HepG2 (cell line): ENCODE data around the gene CDC42EP3. TPM values are rescaled to one million over a fixed set of nuclear protein-coding genes. Genes with fewer than 3 reads are reported as not detected.

Source experiments
- ATAC-seq: fragments of 200-7000 bp; cut with Tn5 transposase; 3 replicates; pipeline ENCODE4 v1.9.1; 2020; ENCODE audit warnings: mild to moderate bottlenecking, moderate library complexity
- BruUV-seq: library from RNA; stranded (reverse); fragments of 400-500 nt; replicated peaks from 2 replicates; lab custom pipeline; 2021; lab: Mats Ljungman, UMichigan
- CTCF ChIA-PET: fragments of 300-600 bp; formaldehyde crosslinking; extraction: SDS; loops from one replicate; lab custom pipeline; 2021; ENCODE audit warnings: low total read pairs, inconsistent platforms, low intra/inter-chr PET ratio; lab: Yijun Ruan, JAX
- POLR2A ChIA-PET: fragments of 350-600 bp; sonication (Branson Sonifier 250); formaldehyde crosslinking; loops from one replicate; lab custom pipeline; 2020; ENCODE audit warnings: antibody characterized with exemption, inconsistent platforms; lab: Yijun Ruan, JAX
- DNase-seq: peaks from one replicate; pipeline ENCODE4 v3.0.0-alpha.2; 2015; ENCODE audit warnings: low spot score
- FAIRE-seq: peaks from 3 replicates; lab custom pipeline; 2011; peaks lifted over from hg19 to GRCh38; lab: Jason Lieb, UNC
- H2AFZ ChIP-seq: one replicate; pipeline ENCODE4 v1.6.1; 2011; ENCODE audit warnings: low read length, inconsistent platforms
- H3K27ac ChIP-seq: fragments of 300-600 bp; 3 replicates; pipeline ENCODE4 v1.8.0; 2011; ENCODE audit warnings: mixed run types, mild to moderate bottlenecking, mixed read lengths, low read length, inconsistent platforms; ENCODE audit not compliant: insufficient read depth; ENCODE audit errors: extremely low read length
- H3K27me3 ChIP-seq, 2 experiments: fragments of 200-600 bp in 1 of 2; 2 replicates in 1 of 2; 3 replicates in 1 of 2; pipeline versions ENCODE4 v1.6.0 to v1.8.0; 2011; ENCODE audit warnings: low read length in 2 of 2, mild to moderate bottlenecking in 2 of 2, moderate library complexity in 2 of 2, inconsistent platforms in 1 of 2; ENCODE audit not compliant: insufficient read depth in 2 of 2, control insufficient read depth in 1 of 2
- H3K36me3 ChIP-seq, 2 experiments: fragments of 200-600 bp in 1 of 2; replicated peaks in 1 of 2; 2 replicates in 1 of 2; 3 replicates in 1 of 2; pipeline versions ENCODE4 v1.5.1 to v1.8.0; 2011; ENCODE audit warnings: low read length in 2 of 2, inconsistent platforms in 1 of 2; ENCODE audit not compliant: insufficient read depth in 2 of 2, control insufficient read depth in 1 of 2
- H3K4me1 ChIP-seq: 2 replicates; pipeline ENCODE4 v1.5.1; 2012; ENCODE audit warnings: low read length, inconsistent platforms; ENCODE audit not compliant: insufficient read depth
- H3K4me2 ChIP-seq: 2 replicates; pipeline ENCODE4 v1.6.0; 2011; ENCODE audit warnings: low read depth, low read length, inconsistent platforms
- H3K4me3 ChIP-seq, 3 experiments: fragments of 200-600 bp in 1 of 3; sonication (generic), shearing (Covaris generic) in 1 of 3; replicated peaks in 1 of 3; 2 replicates each; pipeline ENCODE4 v1.5.1; 2011 to 2016; ENCODE audit warnings: low read length in 3 of 3, inconsistent platforms in 2 of 3, low read depth in 2 of 3, mild to moderate bottlenecking in 2 of 3, control low read depth in 1 of 3, mixed read lengths in 1 of 3; ENCODE audit not compliant: insufficient read depth in 1 of 3
- H3K79me2 ChIP-seq: one replicate; pipeline ENCODE4 v1.6.1; 2011; ENCODE audit warnings: low read length, inconsistent platforms; ENCODE audit not compliant: insufficient read depth
- H3K9ac ChIP-seq: 2 replicates; pipeline ENCODE4 v1.6.0; 2011; ENCODE audit warnings: mild to moderate bottlenecking, low read depth, low read length, inconsistent platforms; ENCODE audit not compliant: insufficient read depth
- H3K9me3 ChIP-seq: 2 replicates; pipeline ENCODE4 v1.5.1; 2012; ENCODE audit warnings: mild to moderate bottlenecking, low read length
- H4K20me1 ChIP-seq: 2 replicates; pipeline ENCODE4 v1.6.0; 2011; ENCODE audit warnings: inconsistent platforms, mild to moderate bottlenecking, low read length, moderate library complexity; ENCODE audit not compliant: insufficient read depth
- CBX5 ChIP-seq: sonication (generic); formaldehyde crosslinking; IDR thresholded peaks from 2 replicates; pipeline ENCODE4 v1.4.0; 2020; ENCODE audit warnings: missing genetic modification reagents, borderline replicate concordance
- CREB1 ChIP-seq, 2 experiments: fragments of 450-650 bp in 1 of 2; IDR thresholded peaks; 2 replicates each; pipeline ENCODE4 v1.6.1; 2016 to 2017; ENCODE audit warnings: control low read depth in 1 of 2, mild to moderate bottlenecking in 1 of 2, missing compliant biosample characterization in 1 of 2, missing genetic modification characterization in 1 of 2
- IRF2 ChIP-seq: IDR thresholded peaks from 2 replicates; pipeline ENCODE4 v1.6.1; 2018; ENCODE audit warnings: missing genetic modification reagents, missing compliant biosample characterization
- MTA1 ChIP-seq: sonication (generic); formaldehyde crosslinking; IDR thresholded peaks from 2 replicates; pipeline ENCODE4 v1.4.0; 2020; ENCODE audit warnings: missing genetic modification reagents, mild to moderate bottlenecking, borderline replicate concordance
- ZNF431 ChIP-seq: sonication (generic); formaldehyde crosslinking; IDR thresholded peaks from 2 replicates; pipeline ENCODE4 v1.9.0; 2022; ENCODE audit warnings: missing genetic modification reagents, low read depth, mild to moderate bottlenecking, borderline replicate concordance
- WGBS: methylation state at CpG from one replicate; pipeline ENCODE4 v1.1.6; 2017; ENCODE audit warnings: low lambda C conversion rate; 5-methylcytosine and 5-hydroxymethylcytosine counted together
- in situ Hi-C: cut with HindIII; loops from 2 replicates; pipeline ENCODE4 v1.10.0; 2017; ENCODE audit warnings: low pct_unique_long_range_greater_than_20kb; ENCODE audit not compliant: extremely low pct_ligation_motif_present
- intact Hi-C: fragments of 100-400 bp; cut with micrococcal nuclease; formaldehyde crosslinking; loops from one replicate; pipeline ENCODE4 v1.10.0; 2022; ENCODE audit not compliant: unreplicated experiment
- polyA plus RNA-seq, 8 experiments: library from polyadenylated mRNA; depleted of rRNA in 3 of 8; stranded (reverse) in 7 of 8; unstranded in 1 of 8; fragments of >200 nt; fragmentation: Illumina TruSeq in 4 of 8; extraction: Trizol in 4 of 8; gene quantifications; 2 replicates each; pipeline versions ENCODE4 v1.2.1 to v1.2.3, GENCODE V29; 2011 to 2016; ENCODE audit warnings: low read depth in 4 of 8, missing spikeins in 1 of 8, mixed read lengths in 1 of 8; ENCODE audit not compliant: insufficient read depth in 1 of 8
- total RNA-seq, 5 experiments: library from RNA; depleted of rRNA; stranded (reverse); fragments of >200 nt; fragmentation: Illumina TruSeq; extraction: Trizol; gene quantifications; 2 replicates each; pipeline ENCODE4 v1.2.3, GENCODE V29; 2016; ENCODE audit warnings: low read depth in 1 of 5
- TF ChIP-seq, protein P1 (sequence below): sonication (generic); formaldehyde crosslinking; IDR thresholded peaks from 2 replicates; pipeline ENCODE4 v1.5.1; 2020; ENCODE audit warnings: mild to moderate bottlenecking, missing genetic modification reagents, borderline replicate concordance
- TF ChIP-seq, protein P2 (sequence below): fragments of 450-650 bp; IDR thresholded peaks from 2 replicates; pipeline ENCODE4 v1.6.1; 2017; ENCODE audit warnings: mild to moderate bottlenecking

Gene CDC42EP3
- total and polyA plus RNA-seq, 2 of the 13 experiments (the other 11 are each of a cell fraction or from before 2014, with no cell fraction given): 0.01 TPM; not detected in 1

DNA sequence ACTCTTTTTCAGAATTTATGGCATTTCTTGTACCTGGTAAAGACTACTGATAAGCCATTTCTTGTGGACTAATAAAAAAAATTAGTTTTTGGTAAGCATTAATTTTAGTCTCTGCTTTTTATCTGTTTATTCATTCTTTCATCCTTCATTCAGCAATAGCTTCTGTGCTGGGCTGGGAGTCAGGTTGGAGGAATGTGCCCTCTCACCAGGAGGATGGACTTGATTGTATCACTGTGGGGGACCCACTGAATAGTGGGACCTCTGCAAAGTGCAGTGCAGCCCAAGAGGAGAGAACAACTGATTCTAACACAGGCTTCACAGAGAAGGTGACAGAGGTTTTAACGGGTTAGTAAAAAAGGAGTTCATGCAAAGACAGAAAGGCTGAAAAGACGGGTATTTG lies 39.1 kb downstream of the CDC42EP3 start:
- intact Hi-C loops: no loop called here
- CTCF ChIA-PET: no interaction called here

DNA sequence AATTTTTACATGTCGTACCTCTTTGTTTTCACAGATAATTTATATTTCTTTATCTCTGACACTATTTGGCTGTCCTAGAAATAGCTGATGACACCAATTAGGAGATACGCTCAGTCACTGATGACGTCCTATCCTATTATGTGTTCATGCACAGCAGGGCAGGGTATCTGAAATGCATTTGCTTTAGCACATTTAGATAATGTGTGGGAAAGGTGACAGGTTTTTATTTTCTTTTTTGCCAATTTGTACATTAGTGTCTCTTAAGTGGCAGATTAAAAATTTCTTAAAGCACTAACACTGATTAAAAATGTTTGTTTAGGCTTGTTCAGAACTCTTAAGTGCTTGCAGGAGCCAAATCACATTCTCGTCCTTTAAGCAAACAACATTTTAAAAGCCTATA lies 39.7 kb downstream of the CDC42EP3 start:
- H3K4me1 ChIP-seq: no peaks in the 10 kb centered on the region
- in situ Hi-C loops: no loop called here
- 11% methylated on average over 4 of the region's 4 CpGs for WGBS
- no peak overlapping the region for H3K4me3 ChIP-seq
- no peak overlapping the region for H2AFZ ChIP-seq
- BruUV-seq: no TSS peak
- peaks cover 0 to 14% of the 10 kb centered on the region in 2 experiments; a peak in 2 of 5 replicates for H3K27me3 ChIP-seq
- CTCF ChIA-PET: no interaction called here
- H3K9me3 ChIP-seq: no peaks in the 10 kb centered on the region
- TF ChIP-seq ZNF431 (CRISPR knock-in tag) (no peak), CREB1 (IDR thresholded peaks at IDR 0.05) (peak; percentile 72), CREB1 (CRISPR knock-in tag; IDR thresholded peaks at IDR 0.05) (no peak), CBX5 (CRISPR knock-in tag) (no peak), IRF2 (CRISPR knock-in tag) (no peak)
- TF ChIP-seq, protein P1, sequence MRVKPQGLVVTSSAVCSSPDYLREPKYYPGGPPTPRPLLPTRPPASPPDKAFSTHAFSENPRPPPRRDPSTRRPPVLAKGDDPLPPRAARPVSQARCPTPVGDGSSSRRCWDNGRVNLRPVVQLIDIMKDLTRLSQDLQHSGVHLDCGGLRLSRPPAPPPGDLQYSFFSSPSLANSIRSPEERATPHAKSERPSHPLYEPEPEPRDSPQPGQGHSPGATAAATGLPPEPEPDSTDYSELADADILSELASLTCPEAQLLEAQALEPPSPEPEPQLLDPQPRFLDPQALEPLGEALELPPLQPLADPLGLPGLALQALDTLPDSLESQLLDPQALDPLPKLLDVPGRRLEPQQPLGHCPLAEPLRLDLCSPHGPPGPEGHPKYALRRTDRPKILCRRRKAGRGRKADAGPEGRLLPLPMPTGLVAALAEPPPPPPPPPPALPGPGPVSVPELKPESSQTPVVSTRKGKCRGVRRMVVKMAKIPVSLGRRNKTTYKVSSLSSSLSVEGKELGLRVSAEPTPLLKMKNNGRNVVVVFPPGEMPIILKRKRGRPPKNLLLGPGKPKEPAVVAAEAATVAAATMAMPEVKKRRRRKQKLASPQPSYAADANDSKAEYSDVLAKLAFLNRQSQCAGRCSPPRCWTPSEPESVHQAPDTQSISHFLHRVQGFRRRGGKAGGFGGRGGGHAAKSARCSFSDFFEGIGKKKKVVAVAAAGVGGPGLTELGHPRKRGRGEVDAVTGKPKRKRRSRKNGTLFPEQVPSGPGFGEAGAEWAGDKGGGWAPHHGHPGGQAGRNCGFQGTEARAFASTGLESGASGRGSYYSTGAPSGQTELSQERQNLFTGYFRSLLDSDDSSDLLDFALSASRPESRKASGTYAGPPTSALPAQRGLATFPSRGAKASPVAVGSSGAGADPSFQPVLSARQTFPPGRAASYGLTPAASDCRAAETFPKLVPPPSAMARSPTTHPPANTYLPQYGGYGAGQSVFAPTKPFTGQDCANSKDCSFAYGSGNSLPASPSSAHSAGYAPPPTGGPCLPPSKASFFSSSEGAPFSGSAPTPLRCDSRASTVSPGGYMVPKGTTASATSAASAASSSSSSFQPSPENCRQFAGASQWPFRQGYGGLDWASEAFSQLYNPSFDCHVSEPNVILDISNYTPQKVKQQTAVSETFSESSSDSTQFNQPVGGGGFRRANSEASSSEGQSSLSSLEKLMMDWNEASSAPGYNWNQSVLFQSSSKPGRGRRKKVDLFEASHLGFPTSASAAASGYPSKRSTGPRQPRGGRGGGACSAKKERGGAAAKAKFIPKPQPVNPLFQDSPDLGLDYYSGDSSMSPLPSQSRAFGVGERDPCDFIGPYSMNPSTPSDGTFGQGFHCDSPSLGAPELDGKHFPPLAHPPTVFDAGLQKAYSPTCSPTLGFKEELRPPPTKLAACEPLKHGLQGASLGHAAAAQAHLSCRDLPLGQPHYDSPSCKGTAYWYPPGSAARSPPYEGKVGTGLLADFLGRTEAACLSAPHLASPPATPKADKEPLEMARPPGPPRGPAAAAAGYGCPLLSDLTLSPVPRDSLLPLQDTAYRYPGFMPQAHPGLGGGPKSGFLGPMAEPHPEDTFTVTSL: no peak
- TF ChIP-seq, protein P2, sequence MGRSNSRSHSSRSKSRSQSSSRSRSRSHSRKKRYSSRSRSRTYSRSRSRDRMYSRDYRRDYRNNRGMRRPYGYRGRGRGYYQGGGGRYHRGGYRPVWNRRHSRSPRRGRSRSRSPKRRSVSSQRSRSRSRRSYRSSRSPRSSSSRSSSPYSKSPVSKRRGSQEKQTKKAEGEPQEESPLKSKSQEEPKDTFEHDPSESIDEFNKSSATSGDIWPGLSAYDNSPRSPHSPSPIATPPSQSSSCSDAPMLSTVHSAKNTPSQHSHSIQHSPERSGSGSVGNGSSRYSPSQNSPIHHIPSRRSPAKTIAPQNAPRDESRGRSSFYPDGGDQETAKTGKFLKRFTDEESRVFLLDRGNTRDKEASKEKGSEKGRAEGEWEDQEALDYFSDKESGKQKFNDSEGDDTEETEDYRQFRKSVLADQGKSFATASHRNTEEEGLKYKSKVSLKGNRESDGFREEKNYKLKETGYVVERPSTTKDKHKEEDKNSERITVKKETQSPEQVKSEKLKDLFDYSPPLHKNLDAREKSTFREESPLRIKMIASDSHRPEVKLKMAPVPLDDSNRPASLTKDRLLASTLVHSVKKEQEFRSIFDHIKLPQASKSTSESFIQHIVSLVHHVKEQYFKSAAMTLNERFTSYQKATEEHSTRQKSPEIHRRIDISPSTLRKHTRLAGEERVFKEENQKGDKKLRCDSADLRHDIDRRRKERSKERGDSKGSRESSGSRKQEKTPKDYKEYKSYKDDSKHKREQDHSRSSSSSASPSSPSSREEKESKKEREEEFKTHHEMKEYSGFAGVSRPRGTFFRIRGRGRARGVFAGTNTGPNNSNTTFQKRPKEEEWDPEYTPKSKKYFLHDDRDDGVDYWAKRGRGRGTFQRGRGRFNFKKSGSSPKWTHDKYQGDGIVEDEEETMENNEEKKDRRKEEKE: no peak
- TF ChIP-seq, all 625 proteins: peak for 1
- Histone ChIP-seq H4K20me1 (no peaks in the 10 kb centered on the region), H3K4me2 (no peak overlapping the region), H3K27ac (no peak overlapping the region), H3K9ac (no peak overlapping the region), H3K79me2 (no peaks in the 10 kb centered on the region), H3K36me3 (no peaks in the 10 kb centered on the region)
- POLR2A ChIA-PET: no interaction called here
- FAIRE-seq: no peak
- no peak for DNase-seq
- intact Hi-C loops: no loop called here
- ATAC-seq: no peak

More for the DNA sequence above, 39.1 kb downstream of the CDC42EP3 start:
- DNase-seq: no peak
- WGBS: 9% methylated on average over 2 of the region's 2 CpGs
- no peaks in the 10 kb centered on the region for H3K9me3 ChIP-seq
- no peak for FAIRE-seq
- H3K4me1 ChIP-seq: no peaks in the 10 kb centered on the region
- no peak overlapping the region for H3K9ac ChIP-seq
- POLR2A ChIA-PET: no interaction called here
- no peak overlapping the region for H2AFZ ChIP-seq
- H3K27ac ChIP-seq: no peak overlapping the region
- H3K4me3 ChIP-seq: no peak overlapping the region
- ATAC-seq: no peak
- TF ChIP-seq MTA1 (CRISPR knock-in tag): no peak
- no peaks in the 10 kb centered on the region for H3K36me3 ChIP-seq
- H3K79me2 ChIP-seq: no peaks in the 10 kb centered on the region
- H4K20me1 ChIP-seq: no peaks in the 10 kb centered on the region
- no peak overlapping the region for H3K4me2 ChIP-seq
- peaks cover 0 to 14% of the 10 kb centered on the region in 2 experiments; a peak in 2 of 5 replicates for H3K27me3 ChIP-seq
- no TSS peak for BruUV-seq
- in situ Hi-C loops: no loop called here
